Adipose tissue (tissue), 3 donors: ENCODE data around the gene RFPL4AL1. TPM values are rescaled to one million over a fixed set of nuclear protein-coding genes. Genes with fewer than 3 reads are reported as not detected.
"Not testable (repeated sequence)": the region's sequence is repeated elsewhere in the genome, so short reads cannot be mapped to it uniquely, and the experiment has no call there.

Source experiments
- H3K27ac ChIP-seq: one replicate; pipeline ENCODE4 v1.5.1; 2013; ENCODE audit warnings: low read depth, low read length
- WGBS, 3 donors: extraction: QIAGEN DNeasy Blood & Tissue Kit; methylation state at CpG; one replicate each; pipeline ENCODE4 v1.1.7; 2013; 5-methylcytosine and 5-hydroxymethylcytosine counted together
- polyA plus RNA-seq, 3 donors: library from polyadenylated mRNA; stranded (reverse); fragments of 200-250 nt; gene quantifications; one replicate each; pipeline ENCODE4 v1.2.3, GENCODE V29; 2013
- donor health status: healthy with polysubstance abuse.
- donor health status: Bipolar disorder and iron deficiency.
- donor health status: healthy.

Gene RFPL4AL1
- polyA plus RNA-seq, result not detected

DNA sequence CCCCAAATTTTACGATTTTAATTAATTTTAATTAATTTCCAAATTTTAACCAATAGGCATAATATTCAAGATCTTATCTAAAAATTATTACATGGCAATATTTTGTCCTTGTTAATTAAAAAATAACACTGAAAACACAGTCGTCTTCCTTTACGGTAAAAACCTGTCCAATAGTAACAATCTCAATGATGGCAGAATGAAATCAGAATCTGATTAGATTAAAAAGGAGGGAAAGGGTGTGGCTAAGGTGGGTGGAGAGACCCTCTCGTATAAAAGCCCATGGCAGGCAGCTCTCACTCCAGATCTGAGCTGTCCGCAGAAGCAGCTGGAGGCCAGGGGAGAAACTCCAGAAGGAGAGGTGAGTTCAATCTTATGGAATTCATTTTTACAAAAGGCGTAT is at the start of gene RFPL4AL1:
TSS of gene RFPL4AL1 (plus strand) at position 301 of the 400 bp plus-strand sequence. CDS start 2,687 bp downstream, outside the sequence.
- WGBS, 3 donors, result 83 to 87% (median 84%) methylated on average over 5 of the region's 6 CpGs
- H3K27ac ChIP-seq, result not testable (repeated sequence)

DNA sequence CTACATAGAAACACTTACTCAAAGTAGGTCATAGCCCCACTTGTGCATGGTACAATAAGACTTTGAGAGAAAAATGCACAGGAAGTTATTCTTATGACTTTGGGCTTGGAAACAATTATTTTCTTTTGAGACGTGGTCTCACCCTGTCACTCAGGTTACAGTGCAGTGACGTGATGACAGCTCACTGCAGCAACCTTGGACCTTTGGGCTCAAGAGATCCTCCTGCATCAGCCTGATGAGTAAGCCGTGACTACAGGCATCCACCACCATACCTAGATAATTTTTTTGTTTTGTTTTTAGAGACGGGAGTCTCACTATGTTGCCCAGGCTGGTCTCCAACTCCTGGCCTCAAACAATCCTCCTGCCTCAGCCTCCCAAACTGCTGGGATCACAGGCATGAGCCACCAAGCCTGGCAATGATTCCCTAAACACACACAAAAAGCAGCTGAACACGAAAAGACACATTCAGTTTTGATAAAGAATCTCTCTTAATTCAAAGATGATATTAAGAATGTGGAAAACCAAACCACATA is 48.6 kb upstream of the RFPL4AL1 start:
- H3K27ac ChIP-seq, result no peak overlapping the region
- 62 to 74% (median 70%) methylated on average over 5 of the region's 5 CpGs for WGBS, 3 donors

DNA sequence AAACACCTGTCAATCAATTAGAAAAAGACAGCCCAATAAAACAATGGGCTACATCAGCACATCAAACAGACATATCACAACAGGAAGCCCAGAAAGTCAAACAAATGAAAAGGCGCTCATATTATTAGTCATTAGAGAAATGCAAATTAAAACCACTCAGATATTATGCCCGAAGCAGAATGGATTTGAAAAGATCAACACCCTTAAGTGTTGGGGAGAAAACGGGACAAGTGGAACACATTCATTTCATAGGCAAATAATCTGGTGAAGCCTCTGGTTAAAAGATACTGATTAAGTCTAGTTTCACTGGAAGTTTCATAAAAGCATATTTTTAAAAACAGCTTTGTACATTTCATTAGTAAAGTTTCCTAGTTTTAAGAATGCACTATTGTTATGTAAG is 48.1 kb upstream of the RFPL4AL1 start:
- 78 to 93% (median 84%) methylated on average over 3 of the region's 3 CpGs for WGBS, 3 donors
- H3K27ac ChIP-seq, result no peak overlapping the region

DNA sequence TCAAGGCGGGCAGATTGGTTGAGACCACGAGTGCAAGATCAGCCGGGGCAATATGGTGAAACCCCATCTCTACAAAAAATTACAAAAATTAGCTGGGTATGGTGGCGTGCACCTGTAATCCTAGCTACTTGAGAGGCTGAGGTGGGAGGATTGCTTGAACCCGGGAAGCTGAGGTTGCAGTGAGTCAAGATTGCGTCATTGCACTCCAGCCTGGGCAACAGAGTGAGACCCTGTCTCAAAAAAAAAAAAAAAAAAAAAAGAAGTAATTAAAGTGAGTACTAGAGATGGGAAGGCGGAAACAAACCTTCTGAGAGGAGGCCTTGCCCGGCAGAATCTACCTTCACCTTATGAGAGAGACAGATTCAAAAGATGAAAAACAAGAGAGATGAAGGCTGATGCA is 45.4 kb upstream of the RFPL4AL1 start:
- no peak overlapping the region for H3K27ac ChIP-seq
- WGBS, 3 donors, result 87 to 92% (median 91%) methylated on average over 8 of the region's 8 CpGs

DNA sequence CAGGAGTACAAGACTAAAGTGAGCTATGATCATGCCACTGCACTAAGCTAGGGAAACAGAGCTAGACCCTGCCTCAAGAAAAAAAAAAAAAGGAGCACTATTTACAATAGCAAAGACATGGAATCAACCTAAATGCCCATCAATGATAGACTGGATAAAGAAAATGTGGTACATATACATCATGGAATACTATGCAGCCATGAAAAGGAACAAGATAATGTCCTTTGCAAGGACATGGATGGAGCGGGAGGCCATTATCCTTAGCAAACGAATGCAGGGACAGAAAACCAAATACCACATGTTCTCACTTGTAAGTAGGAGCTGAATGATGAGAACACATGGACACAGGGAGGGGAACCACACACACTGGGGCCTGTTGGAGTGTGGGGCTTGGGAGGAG is 38.5 kb upstream of the RFPL4AL1 start:
- H3K27ac ChIP-seq, result not testable (repeated sequence)
- 76 to 87% (median 87%) methylated on average over 2 of the region's 2 CpGs for whole genome bisulfite sequencing, 3 donors

DNA sequence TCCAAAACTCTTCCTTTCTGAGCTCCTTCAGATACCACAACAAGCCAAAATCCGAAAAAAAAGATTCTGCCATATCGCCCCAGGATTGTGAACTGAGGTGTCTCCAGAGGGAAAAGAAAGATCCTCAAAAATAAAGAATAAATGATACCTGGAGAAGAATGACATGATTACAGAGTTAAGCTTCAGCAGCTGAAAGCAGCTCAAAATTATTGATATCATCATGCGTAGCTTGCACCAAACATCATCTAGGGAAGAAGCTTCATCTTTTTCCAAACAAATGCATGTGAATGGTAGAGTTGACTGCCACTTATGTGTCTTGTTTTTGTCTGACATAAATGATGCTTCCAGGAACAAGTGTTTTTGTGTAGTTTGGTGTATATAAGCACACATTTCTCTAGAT is 30.6 kb upstream of the RFPL4AL1 start, which contains the start of gene NLRP9:
TSS of gene NLRP9 (minus strand) at position 101 of the 400 bp plus-strand sequence. CDS start at position 73, 28 bp downstream.
- no peak within 1 kb of the TSS for H3K27ac ChIP-seq
- WGBS, 3 donors, result 89 to 93% (median 89%) methylated on average over 3 of the region's 3 CpGs

DNA sequence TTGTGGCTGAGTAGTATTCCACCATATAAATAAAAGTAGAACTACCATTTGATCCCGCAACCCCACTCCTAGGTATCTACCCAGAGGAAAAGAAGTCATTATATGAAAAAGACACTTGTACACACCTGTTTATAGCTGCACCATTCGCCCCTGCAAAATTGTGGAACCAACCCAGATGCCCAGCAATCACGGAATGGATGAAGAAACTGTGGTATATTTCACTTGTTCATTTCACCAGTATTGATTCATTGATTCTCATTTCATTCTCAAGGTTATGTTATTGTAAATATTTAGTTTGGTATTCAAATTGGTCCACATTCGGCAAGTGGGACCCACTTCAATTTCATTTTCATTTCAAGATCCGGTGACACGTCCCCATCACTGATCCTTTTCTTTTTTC is 18.2 kb upstream of the RFPL4AL1 start:
- 79 to 92% (median 88%) methylated on average over 6 of the region's 6 CpGs for WGBS, 3 donors
- no peak overlapping the region for H3K27ac ChIP-seq

DNA sequence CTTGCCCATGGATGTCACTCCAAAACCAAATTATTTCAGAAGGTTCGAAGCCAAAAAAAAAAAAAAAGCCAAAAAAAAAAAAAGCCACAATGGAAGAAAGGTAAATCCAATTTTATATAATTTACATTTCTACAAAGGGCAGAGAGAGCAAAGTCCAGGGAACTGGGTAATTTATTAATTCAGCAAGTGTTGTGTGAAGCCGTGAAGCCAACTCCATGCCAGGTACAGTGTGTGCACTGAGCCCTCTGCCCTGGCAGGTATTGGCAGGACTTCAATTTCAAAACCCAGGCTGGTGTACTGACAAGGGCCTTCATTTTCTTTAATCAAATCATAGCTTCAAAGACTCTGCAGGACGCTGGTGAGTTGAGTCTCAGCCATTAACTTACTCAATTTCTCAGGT is 15.5 kb upstream of the RFPL4AL1 start:
- H3K27ac ChIP-seq, result no peak overlapping the region
- 23 to 81% (median 73%) methylated on average over 3 of the region's 3 CpGs for WGBS, 3 donors

DNA sequence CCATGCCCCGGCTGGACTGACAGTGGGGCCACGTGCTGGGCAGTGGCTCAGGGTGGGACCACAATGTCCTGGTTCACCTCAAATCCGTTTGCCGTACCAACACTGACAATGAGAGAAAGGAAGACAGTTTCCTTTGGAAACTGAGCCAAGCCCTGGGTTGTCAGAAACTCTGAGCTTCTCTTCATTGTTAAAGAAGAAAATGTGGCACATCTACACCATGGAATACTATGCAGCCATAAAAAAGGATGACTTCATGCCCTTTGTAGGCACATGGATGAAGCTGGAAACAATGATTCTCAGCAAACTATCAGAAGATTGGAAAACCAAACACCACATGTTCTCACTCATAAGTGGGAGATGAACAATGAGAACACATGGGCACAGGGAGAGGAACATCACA is 12.1 kb upstream of the RFPL4AL1 start:
- 80 to 82% (median 81%) methylated on average over 4 of the region's 4 CpGs for WGBS, 3 donors
- H3K27ac ChIP-seq, result not testable (repeated sequence)

DNA sequence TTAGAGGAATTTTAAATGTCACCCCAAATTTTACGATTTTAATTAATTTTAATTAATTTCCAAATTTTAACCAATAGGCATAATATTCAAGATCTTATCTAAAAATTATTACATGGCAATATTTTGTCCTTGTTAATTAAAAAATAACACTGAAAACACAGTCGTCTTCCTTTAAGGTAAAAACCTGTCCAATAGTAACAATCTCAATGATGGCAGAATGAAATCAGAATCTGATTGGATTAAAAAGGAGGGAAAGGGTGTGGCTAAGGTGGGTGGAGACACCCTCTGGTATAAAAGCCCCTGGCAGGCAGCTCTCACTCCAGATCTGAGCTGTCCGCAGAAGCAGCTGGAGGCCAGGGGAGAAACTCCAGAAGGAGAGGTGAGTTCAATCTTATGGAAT is 10.1 kb upstream of the RFPL4AL1 start, which contains the start of gene RFPL4A:
TSS of gene RFPL4A (plus strand) at position 301 of the 400 bp plus-strand sequence. CDS start 2,704 bp downstream, outside the sequence.
- WGBS, 3 donors, result 82 to 94% (median 92%) methylated on average over 2 of the region's 3 CpGs
- not testable (repeated sequence) for H3K27ac ChIP-seq

DNA sequence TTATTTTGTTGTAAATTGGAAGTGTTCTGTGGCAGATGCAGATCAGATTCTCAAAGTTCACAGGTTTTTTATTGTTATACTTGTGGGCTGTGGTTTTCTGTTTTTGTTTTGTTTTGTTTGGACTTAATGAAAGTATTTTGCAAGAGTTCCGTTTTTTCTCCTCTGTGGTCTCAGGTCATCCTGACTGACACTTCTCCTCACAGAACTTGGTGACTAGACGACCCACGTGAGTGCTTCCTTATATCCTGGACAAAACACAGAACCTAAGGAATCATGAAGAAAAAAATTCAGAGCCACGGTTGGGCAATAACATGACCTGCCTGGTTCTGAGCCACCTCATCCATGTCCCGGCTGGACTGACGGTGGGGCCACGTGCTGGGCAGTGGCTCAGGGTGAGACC is 2.5 kb upstream of the RFPL4AL1 start:
- H3K27ac ChIP-seq, result no peak overlapping the region
- 59 to 71% (median 62%) methylated on average over 7 of the region's 7 CpGs for WGBS, 3 donors

DNA sequence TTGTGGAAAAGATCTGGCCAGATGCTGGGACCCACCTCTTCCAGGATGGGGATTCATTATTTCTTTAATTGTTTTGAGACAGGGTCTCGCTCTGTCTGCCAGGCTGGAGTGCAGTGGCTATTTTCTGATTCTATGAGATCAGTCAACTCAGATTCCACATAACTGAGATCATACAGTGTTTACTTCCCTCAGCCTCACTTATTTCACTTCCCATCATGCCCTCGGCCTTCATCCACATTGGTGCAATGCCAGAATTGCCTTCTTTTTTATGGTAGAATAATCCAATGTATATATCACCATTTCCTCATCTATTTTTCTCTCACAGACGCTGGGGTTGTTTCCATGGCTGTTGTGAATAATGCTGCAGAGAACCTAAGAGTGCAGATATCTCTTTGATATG is 714 bp downstream of the RFPL4AL1 start:
- WGBS, 3 donors, result 36 to 71% (median 49%) methylated on average over 2 to 3 of the region's 3 CpGs
- H3K27ac ChIP-seq, result not testable (repeated sequence)

DNA sequence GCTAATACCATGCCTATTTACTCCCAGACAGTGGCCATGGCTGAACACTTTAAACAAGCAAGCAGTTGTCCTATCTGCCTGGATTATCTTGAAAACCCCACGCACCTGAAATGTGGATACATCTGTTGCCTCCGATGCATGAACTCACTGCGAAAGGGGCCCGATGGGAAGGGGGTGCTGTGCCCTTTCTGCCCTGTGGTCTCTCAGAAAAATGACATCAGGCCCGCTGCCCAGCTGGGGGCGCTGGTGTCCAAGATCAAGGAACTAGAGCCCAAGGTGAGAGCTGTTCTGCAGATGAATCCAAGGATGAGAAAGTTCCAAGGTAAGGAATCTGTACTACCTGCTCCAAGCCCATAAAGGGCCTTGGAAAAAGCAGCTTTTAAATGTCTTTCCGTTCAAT is 8.6 kb downstream of the RFPL4AL1 start:
- 28 to 32% (median 29%) methylated on average over 7 of the region's 7 CpGs for WGBS, 3 donors
- H3K27ac ChIP-seq, result no peak overlapping the region

DNA sequence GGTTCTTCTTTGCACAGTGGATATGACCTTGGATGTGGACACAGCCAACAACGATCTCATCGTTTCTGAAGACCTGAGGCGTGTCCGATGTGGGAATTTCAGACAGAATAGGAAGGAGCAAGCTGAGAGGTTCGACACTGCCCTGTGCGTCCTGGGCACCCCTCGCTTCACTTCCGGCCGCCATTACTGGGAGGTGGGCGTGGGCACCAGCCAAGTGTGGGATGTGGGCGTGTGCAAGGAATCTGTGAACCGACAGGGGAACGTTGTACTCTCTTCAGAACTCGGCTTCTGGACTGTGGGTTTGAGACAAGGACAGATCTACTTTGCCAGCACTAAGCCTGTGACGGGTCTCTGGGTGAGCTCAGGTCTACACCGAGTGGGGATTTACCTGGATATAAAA is 9.4 kb downstream of the RFPL4AL1 start:
- 71 to 81% (median 79%) methylated on average over 16 of the region's 16 CpGs for WGBS, 3 donors

DNA sequence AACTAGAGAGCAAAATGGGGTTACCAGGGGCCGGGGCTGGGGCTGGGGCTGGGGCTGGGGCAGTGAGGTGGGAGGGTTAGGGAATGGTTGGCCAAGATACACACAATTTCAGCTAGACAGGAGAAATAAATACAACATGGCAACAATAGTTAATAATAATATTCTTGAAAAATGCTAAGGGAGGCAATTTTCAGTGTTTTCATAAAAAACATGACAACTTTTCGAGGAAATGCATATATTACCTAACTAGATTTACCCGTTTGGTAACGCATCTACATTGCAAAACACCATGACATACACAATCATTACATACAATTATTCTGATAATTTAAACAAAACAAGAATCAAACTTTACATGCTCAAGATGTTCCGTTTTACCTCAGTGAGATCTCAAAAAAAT is 12.2 kb downstream of the RFPL4AL1 start:
- H3K27ac ChIP-seq, result no peak overlapping the region
- 71 to 76% (median 74%) methylated on average over 5 of the region's 5 CpGs for WGBS, 3 donors

More for the DNA sequence above, 9.4 kb downstream of the RFPL4AL1 start:
- no peak overlapping the region for H3K27ac ChIP-seq

DNA sequence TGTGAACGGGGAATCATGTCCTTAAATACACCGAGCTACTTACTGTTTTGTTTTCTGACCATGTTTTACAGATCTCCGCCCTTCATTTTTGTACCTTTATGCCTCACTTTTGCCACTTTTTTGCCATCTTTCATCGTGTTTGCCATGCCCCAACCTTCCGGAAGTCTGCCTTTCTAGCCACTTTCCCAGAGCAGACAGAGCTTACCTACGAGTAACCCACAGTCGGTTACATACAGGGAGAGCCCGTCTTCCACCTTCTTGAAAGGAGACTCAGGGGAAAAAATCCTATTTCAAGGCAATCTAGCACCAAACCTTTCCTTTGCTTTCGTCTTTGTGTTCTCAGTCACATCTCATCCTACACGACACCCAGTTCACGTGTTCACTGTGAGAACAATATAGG is 26.1 kb downstream of the RFPL4AL1 start:
- no peak overlapping the region for H3K27ac ChIP-seq
- 85 to 90% (median 89%) methylated on average over 11 of the region's 11 CpGs for WGBS, 3 donors

DNA sequence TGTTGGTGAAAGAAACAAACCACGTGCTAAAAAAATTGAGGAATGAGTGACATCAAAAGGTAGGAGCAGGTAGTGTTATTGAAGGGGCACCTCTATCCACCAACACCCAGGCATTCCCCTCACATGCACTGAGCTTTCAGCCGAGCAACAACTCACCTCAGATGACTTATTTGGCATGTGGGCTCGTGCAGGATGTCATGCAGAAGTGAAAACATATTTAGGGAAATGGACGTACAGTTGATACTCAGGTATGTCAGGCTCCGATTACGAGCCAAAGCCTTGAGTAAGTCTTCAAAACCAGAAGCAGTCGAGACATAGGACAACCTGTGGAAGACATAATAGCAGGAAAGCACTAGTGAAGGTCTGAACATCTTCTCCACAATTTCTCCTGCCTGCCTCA is 32.5 kb downstream of the RFPL4AL1 start:
- WGBS, 3 donors, result 56 to 68% (median 68%) methylated on average over 7 of the region's 7 CpGs
- no peak overlapping the region for H3K27ac ChIP-seq

DNA sequence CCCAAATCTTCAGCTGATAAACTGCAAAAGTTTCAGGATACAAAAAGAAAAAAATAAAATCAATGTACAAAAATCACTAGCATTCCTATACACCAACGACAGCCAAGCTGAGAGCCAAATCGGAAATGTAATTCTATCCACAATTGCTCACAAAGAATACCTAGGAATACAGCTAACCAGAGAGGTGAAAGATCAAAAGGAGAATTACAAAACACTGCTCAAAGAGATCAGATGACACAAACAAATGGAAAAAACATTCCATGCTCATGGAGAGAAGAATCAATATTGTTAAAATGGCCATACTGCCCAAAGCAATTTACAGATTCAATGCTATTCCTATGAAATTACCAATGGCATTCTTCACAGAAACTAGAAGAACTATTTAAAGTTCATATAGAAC is 33.4 kb downstream of the RFPL4AL1 start:
- WGBS, 3 donors, result 78 to 88% (median 85%) methylated on average over 2 of the region's 2 CpGs
- no peak overlapping the region for H3K27ac ChIP-seq

DNA sequence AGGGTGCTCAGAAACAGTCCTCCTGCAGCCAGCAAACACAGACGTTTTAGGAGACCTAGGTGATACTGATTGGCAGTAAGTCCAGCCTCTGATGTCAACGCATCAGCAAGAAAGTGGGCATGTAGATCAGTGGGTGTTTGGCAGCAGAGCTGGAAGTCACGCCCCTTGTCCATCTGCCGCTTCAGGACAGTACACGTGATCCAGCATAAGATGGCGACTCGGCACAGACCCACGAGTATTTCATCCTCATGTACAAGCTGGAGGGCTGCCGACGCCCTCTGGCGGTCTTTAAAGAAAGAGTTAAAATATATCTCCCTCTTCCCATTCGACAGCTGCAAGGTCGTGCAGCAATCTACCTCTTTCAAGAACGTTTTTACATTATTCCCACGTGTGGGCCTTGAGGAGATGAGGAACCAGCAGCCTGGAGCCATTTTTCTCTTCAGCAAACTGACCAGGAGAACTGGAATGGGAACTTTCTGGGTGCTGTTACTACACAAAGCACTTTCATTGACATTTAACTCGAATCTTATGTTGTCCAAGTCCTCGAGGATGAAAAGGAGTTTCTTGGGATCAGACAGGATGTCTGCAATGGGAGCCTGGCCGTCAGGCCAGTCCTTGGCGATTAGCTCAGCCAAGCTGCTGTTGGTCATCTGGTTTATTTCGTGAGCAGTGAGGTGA is 40.6 kb downstream of the RFPL4AL1 start:
- H3K27ac ChIP-seq, result no peak overlapping the region
- WGBS, 3 donors, result 23 to 27% (median 26%) methylated on average over 20 of the region's 20 CpGs

DNA sequence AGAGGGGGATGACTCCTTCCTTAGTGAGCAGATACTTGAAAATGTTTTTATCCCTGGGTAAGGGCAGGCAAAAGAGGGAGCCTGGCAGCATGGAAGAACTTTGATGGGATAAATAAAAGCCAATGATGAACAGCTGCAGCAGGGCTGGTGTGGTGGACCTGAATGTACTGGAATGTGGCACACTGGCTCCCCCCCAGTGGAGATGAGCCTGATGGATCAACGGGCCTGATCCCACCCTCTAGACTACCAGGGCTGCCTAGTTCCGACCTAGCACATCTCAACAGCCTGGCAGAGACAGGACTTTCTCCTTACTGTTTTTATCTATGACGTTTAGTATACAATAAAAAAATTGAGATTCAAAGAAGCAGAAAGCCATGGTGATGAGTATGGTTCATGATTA is 42.4 kb downstream of the RFPL4AL1 start:
- WGBS, 3 donors, result 64 to 71% (median 71%) methylated on average over 3 of the region's 3 CpGs

More for the DNA sequence above, 42.4 kb downstream of the RFPL4AL1 start:
- no peak overlapping the region for H3K27ac ChIP-seq
